ENCODE measurements around the gene PHF2.

DNA sequence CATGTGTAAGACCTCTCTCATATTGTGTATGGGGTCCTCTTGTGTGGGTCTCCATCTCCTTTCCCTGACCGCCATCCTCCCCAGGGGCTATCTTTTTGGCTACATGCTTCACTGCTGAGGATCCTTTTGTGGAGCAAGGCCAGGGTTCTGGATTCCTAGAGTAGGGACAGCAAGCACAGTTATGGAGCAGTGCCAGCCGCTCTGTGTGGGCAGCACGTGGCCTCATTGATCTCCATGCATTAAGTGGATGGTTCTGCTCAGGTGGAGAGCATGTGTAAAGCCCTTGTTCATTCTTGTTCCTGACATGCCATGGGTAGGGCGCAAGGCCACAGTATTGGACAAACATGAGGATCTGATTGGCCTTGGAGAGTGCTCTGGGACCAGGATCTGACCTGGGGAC, 8.9 kb downstream of the PHF2 start:
- TF ChIP-seq, protein P1, sequence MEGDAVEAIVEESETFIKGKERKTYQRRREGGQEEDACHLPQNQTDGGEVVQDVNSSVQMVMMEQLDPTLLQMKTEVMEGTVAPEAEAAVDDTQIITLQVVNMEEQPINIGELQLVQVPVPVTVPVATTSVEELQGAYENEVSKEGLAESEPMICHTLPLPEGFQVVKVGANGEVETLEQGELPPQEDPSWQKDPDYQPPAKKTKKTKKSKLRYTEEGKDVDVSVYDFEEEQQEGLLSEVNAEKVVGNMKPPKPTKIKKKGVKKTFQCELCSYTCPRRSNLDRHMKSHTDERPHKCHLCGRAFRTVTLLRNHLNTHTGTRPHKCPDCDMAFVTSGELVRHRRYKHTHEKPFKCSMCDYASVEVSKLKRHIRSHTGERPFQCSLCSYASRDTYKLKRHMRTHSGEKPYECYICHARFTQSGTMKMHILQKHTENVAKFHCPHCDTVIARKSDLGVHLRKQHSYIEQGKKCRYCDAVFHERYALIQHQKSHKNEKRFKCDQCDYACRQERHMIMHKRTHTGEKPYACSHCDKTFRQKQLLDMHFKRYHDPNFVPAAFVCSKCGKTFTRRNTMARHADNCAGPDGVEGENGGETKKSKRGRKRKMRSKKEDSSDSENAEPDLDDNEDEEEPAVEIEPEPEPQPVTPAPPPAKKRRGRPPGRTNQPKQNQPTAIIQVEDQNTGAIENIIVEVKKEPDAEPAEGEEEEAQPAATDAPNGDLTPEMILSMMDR (IDR thresholded peaks at IDR 0.05) = no peak
- no peak for TF ChIP-seq POLR2A (IDR thresholded peaks at IDR 0.05)

Measured in thyroid gland (tissue), 4 donors.